CD1c-positive myeloid dendritic cell (primary cell): Measurements from ENCODE around the gene ENOX2.
"Not testable (repeated sequence)": the region's sequence is repeated elsewhere in the genome, so short reads cannot be mapped to it uniquely, and the experiment has no call there.

Experiments used
- DNase-seq: peaks from one replicate; pipeline ENCODE4 v3.0.0-alpha.2; 2016; ENCODE audit errors: extremely low spot score

ENOX2 gene

GRCh38 chrX:130756233-130756632, 146.8 kb downstream of the ENOX2 start:
- no peak for DNase-seq

- no peak for DNase-seq
Measured at GRCh38 chrX:130754353-130754752, 148.7 kb downstream of the ENOX2 start.

- DNase-seq: no peak
Measured at GRCh38 chrX:130746709-130747342, 156.2 kb downstream of the ENOX2 start.

GRCh38 chrX:130746077-130746476, 156.9 kb downstream of the ENOX2 start:
- no peak for DNase-seq

- no peak for DNase-seq
Measured at GRCh38 chrX:130741584-130741983, 161.4 kb downstream of the ENOX2 start.

GRCh38 chrX:130741151-130741550, 161.9 kb downstream of the ENOX2 start:
- no peak for DNase-seq

- no peak for DNase-seq
Measured at GRCh38 chrX:130738638-130739195, 164.3 kb downstream of the ENOX2 start.

GRCh38 chrX:130734713-130735112, 168.3 kb downstream of the ENOX2 start:
- no peak for DNase-seq

- DNase-seq: no peak
Measured at GRCh38 chrX:130728208-130728607, 174.8 kb downstream of the ENOX2 start.

- DNase-seq: no peak
Measured at GRCh38 chrX:130726661-130727060, 176.3 kb downstream of the ENOX2 start.

GRCh38 chrX:130725519-130725918, 177.5 kb downstream of the ENOX2 start:
- DNase-seq: no peak

GRCh38 chrX:130719413-130719812, 183.6 kb downstream of the ENOX2 start:
- no peak for DNase-seq

- DNase-seq: no peak
Measured at GRCh38 chrX:130718137-130718536, 184.9 kb downstream of the ENOX2 start.

GRCh38 chrX:130716781-130717413, 186.1 kb downstream of the ENOX2 start:
- DNase-seq: no peak

- DNase-seq: no peak
Measured at GRCh38 chrX:130716346-130716745, 186.7 kb downstream of the ENOX2 start.

- DNase-seq: no peak
Measured at GRCh38 chrX:130715299-130715698, 187.7 kb downstream of the ENOX2 start.

- DNase-seq: no peak
Measured at GRCh38 chrX:130714665-130715064, 188.3 kb downstream of the ENOX2 start.

- DNase-seq: no peak
Measured at GRCh38 chrX:130714135-130714534, 188.9 kb downstream of the ENOX2 start.

- not testable (repeated sequence) for DNase-seq
Measured at GRCh38 chrX:130709178-130709577, 193.8 kb downstream of the ENOX2 start.

- no peak for DNase-seq
Measured at GRCh38 chrX:130705591-130705990, 197.4 kb downstream of the ENOX2 start.

GRCh38 chrX:130704053-130705038, 198.7 kb downstream of the ENOX2 start:
- no peak for DNase-seq
